ENCODE measurements around the gene SPRR2G. TPM values are rescaled to one million over a fixed set of nuclear protein-coding genes. Genes with fewer than 3 reads are reported as not detected.

The SPRR2G gene
- total RNA-seq, 2 experiments from 2014 or later: not detected

Other genes starting within 250 kb of the SPRR2G start
- gene IVL, start 242.3 kb downstream of the SPRR2G start, total RNA-seq: not detected
- not detected for gene SPRR5, start 203.7 kb downstream of the SPRR2G start, total RNA-seq
- not detected for gene SPRR4, start 180.2 kb downstream of the SPRR2G start, total RNA-seq
- gene SPRR1A, start 166.8 kb downstream of the SPRR2G start, total RNA-seq: not detected
- gene SPRR3, start 149.1 kb downstream of the SPRR2G start, total RNA-seq: not detected
- not detected for gene SPRR1B, start 119.7 kb downstream of the SPRR2G start, total RNA-seq
- gene SPRR2D, start 109.8 kb downstream of the SPRR2G start, total RNA-seq: not detected
- not detected for gene SPRR2A, start 93.4 kb downstream of the SPRR2G start, total RNA-seq
- gene SPRR2B, start 79.3 kb downstream of the SPRR2G start, total RNA-seq: not detected
- not detected for gene SPRR2E, start 56.4 kb downstream of the SPRR2G start, total RNA-seq
- not detected for gene SPRR2F, start 37.4 kb downstream of the SPRR2G start, total RNA-seq
- gene LELP1, start 52.5 kb upstream of the SPRR2G start, total RNA-seq: not detected
- not detected for gene PRR9, start 66.7 kb upstream of the SPRR2G start, total RNA-seq
- not detected for gene LORICRIN, start 108.8 kb upstream of the SPRR2G start, total RNA-seq
- gene PGLYRP3, start 162.1 kb upstream of the SPRR2G start, total RNA-seq: not detected
- gene PGLYRP4, start 198.0 kb upstream of the SPRR2G start, total RNA-seq: not detected
- gene S100A9, start 207.0 kb upstream of the SPRR2G start, total RNA-seq: under 1 TPM in 1 of 2 experiments, not detected in 1; 0.55 TPM
- not detected for gene S100A12, start 224.7 kb upstream of the SPRR2G start, total RNA-seq
- not detected for gene S100A8, start 240.2 kb upstream of the SPRR2G start, total RNA-seq

All from activated CD4-positive, alpha-beta memory T cell treated with anti-CD3 and anti-CD28 coated beads, Interleukin-2, amount 10 ng/mL, durations not matched to agents 7 days and 5 days (primary cell).